HG02678 (cell line): ENCODE results near the gene RPS6KL1.

Experiments
- ATAC-seq: cut with Tn5 transposase; IDR thresholded peaks from one replicate; pipeline ENCODE4 v1.9.1; 2021; ENCODE audit warnings: mild to moderate bottlenecking, moderate library complexity; ENCODE audit not compliant: unreplicated experiment

RPS6KL1 gene

DNA sequence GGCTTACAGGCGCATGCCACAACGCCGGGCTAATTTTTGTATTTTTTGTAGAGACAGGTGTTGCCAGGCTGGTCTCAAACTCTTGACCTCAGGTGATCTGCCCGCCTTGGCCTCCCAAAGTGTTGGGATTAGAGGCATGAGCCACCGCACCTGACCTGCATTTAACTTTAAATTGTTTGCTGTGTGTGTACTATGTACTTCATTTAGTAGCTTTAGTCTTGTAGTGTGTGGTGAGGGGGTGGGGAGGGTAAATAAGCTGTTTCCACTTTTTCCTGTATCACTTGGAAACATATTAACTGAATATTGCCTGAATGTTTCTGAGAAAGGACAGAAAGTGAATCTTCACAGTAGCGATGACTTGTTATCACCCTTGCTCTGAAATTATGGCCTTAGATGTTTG is 32.8 kb downstream of the RPS6KL1 start:
- no peak for ATAC-seq

DNA sequence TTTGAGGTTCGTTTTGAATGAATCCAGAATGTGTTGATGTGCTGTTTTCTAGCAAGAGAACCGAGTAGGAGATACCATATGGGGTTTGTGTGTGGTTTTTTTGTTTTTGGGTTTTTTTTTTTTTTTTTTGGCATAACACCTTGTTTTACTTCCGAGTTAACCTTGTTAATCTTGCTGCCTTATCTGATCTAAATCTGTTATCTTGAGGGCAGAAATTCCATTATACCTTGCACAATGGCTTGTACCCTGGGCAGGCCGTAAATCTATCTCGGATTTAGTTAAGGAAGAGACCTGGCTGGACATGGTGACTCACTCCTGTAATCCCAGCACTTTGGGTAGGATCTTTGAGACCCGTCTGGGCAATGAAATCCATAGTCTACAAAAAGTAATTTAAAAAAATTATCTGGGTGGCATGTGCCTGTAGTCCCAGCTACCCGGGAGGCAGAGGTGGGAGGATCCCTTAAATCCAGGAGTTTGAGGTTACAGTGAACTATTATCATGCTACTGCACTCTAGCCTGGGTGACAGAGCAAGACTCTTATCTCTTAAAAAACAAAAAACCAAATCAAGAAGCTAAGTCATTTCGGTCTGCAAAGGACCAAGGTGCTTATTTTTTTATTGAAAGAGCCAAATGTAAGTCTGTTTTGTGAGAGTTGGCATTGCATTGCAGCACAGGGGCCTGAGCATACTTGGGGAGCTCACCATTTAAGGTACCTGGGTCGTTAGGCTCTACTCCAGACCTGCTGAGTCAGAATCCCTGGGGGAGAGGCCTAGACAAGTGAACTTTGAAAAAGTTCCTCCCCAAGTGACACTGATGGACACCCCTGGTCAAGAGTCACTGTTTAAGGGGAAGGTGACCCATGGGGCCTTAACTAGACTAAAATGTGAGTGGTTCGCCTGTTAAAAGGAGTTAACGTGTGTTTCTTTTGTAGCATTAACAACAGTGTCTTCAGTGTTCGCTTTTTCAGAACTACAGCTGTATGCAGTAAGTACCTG is 34.6 kb downstream of the RPS6KL1 start:
- no peak for ATAC-seq

DNA sequence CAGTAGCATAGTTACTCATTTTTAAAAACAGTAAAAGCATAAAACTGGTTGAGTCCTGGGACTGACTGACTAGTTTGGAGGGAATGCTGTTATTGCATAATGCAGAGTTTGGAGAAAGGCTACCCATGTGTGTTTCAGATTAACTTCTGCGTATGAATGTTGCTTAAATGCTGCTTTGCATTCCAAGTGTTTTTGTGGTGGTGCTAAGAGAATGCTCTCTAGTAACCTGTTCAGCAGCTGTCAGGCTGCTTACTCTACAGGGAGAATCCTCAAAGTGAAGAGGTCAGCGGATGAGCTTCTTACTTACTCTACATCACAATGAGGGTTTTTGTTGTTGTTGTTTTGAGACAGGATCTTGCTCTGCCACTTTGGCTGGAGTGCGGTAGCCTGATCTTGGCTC is 37.1 kb downstream of the RPS6KL1 start:
- ATAC-seq, result no peak

GRCh38 chr14:74882103-74882920 is 40.7 kb downstream of the RPS6KL1 start:
- ATAC-seq, result peak; percentile 48

DNA sequence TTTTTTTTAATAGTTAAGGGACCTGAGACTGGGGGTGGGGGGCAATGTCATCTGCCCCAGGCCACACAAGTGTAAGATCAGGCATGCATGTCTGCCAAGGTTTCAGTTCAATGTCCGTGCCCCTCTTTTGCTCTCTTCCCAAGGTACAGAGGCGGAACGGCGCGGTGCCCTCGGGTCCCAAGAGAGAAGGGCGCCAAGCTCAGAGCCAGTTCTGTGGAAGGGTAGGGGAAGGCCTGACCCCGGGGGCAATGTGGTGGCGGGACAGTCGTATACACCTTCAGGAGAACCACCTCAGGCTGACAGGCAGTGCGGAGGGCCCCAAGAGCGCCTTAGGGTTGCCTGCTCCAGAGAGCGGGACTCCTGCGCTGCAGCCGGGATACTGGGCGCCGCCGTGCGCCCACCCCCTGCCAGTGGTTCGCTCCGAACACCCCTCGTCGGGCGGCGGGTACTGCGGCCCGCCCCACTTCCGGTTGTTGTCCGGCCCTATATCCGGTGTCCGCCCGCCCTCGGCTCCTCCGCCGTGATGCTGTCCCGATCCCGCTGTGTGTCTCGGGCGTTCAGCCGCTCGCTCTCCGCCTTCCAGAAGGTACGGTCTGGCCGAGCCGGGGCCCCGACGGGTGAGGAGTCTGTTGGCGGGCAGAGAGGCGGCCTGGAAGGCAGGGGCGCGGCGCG is 41.5 kb downstream of the RPS6KL1 start, which contains the start of gene DLST:
DLST (plus strand) TSS at position 486 of the 672 bp plus-strand sequence; CDS start at position 524, 38 bp downstream.
- peak; percentile 93 for ATAC-seq

DNA sequence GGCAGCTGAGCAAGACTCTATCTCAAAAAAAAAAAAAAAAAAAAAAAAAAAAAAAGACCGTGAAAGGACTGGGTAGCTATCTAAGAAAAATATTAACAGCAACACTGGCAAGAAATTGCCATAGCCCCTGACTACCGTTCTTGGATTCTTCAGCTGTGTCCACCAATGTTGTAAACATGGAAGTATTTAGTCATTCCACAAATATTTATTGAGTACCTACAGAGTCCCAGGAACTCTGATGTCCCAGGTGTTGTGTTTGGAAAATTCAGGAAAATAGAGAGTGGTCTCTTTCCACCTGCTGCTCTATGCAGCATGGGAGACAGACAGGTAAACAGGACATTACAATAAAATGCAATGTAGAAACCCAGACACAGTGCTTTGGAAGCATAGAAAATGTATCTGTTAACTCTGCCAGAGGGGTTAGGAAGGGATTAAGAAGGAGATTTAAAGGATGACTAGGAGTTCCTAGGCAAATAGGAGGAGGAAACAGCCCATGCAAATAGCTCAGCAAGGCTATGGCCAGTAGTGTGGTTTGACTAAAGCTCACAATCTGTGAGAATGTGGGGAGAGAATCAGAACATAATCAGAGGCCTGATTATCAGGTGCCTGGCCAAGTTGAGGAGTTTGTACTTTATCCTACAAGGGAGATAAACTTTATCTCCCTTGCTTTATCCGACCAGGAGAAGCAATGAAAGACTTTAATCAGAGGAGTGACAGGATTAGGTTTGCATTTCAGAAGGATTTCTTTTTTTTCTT is 43.5 kb downstream of the RPS6KL1 start:
- no peak for ATAC-seq

DNA sequence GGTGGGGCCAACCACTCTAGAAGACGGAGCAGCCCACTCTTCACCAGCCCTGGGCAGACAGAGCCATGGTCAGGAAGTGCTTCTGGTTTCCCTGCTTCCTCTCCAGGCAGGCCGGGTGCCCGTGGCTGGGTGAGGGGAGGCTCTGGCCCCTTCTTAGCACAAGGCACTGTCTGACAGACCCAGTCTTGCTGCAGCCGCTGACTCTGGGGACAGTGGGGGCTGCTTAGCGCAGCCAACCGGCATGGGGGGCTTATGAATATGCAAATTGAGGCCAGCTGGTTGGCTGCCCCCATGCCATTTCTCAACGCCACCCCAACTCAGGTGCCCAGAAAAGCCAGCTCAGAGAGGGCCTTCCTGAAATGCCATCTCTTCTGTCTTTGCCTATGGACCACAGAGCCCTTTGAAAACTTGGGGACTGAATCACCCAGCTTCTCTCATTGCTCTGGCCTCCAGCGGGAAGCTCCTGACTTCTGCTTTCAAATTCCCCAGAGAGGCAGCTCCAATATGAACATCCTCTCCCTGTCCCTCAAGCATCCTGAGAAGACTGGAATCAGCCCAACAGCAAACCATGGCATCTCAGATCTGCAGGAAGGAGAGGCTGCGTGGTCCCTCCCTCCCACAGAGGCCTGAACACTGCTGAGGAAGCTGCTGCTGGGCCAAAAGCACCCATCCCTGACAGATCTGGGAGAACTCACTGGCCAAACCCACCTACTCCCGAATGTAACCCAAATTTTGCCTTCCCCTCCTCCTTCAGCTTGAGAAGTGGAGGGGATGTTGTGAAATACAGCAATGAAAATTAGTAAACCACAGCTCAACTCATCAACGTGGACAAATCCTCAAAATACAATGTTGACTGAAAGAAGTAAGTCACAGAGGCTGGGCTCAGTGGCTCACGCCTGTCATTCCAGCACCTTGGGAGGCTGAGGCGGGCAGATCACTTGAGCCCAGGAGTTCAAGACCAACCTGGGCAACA is 46.8 kb downstream of the RPS6KL1 start, which contains the start of gene PROX2:
PROX2 (minus strand) TSS at position 205 of the 973 bp plus-strand sequence. CDS start 12,311 bp downstream, outside the sequence.
- ATAC-seq, result no peak

DNA sequence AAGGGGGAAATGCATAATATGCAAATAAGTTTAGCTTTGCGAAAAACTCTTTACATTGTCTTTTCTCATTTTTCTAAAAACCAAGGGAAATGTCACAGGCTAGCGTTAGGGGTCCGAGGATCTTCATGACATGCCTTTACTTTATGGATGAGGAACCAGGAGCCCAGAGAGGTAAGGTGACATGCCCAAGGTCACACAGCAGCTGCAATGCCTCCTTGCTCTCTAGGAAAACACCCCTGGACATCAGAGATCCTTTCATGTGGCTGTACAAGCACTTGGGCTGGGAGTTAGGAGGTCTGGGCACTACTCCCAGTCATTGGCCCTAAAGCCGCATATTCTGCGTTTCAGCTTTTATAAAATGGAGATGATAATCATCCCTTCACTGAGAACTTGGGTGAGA is 47.9 kb downstream of the RPS6KL1 start:
- ATAC-seq, result no peak

DNA sequence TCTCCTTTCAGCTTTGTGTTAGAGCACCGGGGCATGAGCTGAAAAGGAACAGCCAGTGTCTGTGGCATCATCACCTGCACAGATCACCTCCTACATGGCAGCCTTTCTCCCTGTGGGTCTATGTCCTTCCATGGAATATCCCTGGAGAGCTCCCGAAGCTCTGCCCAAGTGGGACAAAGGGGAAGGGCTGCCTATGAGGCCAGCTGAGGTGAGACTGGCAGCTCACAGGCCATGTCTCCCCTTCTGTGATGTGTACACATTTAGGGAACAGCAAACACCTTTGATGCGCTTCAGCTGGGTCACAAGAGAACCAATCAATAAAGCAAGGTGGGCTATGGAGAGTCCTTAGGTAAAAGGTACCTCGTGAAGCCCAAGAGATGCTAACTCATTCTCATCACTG is 51.2 kb downstream of the RPS6KL1 start:
- no peak for ATAC-seq

DNA sequence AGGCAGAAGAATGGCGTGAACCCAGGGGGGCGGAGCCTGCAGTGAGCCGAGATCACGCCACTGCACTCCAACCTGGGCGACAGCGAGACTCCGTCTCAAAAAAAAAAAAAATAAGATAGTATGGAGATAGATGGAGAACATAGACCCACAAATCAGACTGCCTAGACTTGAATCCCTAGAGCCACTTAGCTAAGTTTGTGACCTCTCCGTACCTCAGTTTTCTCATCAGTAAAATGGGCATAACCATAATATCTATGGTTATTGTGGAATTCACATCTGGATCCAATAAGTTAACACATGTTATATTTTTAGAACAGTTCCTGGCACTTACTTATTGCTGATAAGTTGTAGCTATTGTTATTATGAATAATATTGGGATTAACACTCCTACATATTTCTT is 54.3 kb downstream of the RPS6KL1 start:
- no peak for ATAC-seq

GRCh38 chr14:74867673-74868072 is 55.4 kb downstream of the RPS6KL1 start:
- no peak for ATAC-seq

DNA sequence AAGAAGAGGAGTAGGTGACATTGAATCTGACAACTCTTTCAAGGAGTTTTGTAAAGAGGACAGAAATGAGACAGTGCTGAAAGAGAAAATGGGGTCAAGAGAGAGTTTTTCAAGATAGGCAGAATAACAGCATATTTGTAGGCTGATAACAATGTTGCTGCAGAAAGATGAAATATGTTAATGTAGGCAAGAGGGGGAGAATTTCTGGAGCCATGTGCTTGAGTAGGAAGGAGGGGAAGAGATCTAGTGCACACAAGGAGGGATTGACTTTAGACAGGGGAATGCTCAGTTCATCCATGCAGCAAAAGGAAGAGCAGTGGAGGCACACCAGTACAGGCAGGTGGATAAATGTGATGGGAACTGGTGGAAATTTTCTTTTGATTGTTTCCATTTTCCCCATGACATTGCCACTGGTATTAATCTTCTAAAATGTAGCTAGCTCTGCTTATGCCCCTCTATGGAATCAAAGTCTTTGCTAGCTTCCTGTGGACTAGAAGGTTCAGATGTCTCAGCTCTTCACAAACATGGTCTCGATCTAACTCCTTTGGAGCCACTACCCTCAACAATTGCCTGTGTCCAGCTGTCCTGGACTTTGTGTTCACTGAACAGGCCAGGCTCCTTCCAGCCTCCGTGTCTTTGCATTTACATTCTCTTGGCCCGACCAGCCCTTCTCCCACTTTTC is 56.2 kb downstream of the RPS6KL1 start:
- no peak for ATAC-seq

- no peak for ATAC-seq
Observed at GRCh38 chr14:74865156-74865555, 57.9 kb downstream of the RPS6KL1 start.

GRCh38 chr14:74864198-74864597 is 58.9 kb downstream of the RPS6KL1 start:
- no peak for ATAC-seq

- no peak for ATAC-seq
Observed at GRCh38 chr14:74863274-74863673, 59.8 kb downstream of the RPS6KL1 start.

DNA sequence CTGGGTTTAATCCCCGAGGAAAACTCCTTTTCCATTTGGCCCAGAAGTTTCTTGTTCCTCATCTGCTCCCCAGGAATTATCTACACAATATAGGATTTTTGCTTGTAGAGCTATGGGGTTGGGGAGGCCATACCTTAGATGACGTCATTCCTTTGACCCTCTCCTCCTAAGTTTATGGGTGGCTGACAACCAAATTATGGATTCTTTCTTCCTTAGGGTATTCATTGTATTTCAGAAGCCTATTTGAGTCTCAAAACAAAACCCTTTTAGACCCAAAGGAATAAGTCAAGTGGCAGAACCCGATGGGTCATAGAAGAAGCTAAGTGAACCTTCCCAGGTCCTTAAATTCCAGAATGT is 61.3 kb downstream of the RPS6KL1 start:
- no peak for ATAC-seq

DNA sequence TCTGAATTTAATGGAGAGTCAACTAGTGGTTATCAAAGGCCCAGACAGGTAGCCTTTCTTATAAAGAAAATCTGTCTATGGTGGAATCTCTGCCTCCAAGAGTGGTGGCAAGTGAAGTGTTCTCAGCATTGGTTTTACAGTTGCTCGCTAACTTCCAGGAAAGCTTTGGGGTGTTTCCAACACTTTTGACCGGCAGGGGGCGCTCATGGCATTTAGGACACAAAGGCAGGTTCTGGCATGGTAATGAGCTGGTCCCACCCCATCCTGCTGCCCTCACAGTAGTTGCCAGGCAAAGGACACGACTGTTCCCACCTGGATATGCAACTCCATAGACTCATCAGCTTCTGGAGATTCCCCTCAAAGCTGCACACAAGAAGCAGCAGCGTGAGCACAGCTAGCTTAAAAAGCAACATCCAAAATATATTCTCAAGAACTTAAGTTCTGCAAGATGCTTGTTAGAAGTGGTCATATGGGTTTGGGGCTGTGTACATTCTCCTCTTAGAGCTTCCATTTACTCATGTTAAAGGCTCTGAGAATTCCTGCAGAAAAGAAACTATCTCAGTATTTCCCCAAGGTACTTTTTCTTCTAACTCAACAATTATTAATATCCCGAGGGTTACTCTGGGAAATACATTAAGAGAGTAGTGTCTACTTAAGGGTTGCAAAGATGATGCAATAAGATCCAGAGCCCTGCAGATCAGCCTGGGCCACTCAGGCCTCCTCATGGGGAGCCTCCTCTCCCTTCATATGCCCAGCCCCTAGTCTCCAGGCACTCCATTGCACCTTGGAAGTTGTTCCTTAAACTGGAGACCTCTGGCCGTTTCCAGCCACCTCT is 61.9 kb downstream of the RPS6KL1 start:
- no peak for ATAC-seq
